Activated naive CD4-positive, alpha-beta T cell treated with anti-CD3 and anti-CD28 coated beads, Interleukin-2, amount 10 ng/mL, durations not matched to agents 7 days and 5 days (primary cell): Measurements from ENCODE around the gene RNF213.
"Not testable (repeated sequence)": the region's sequence is repeated elsewhere in the genome, so short reads cannot be mapped to it uniquely, and the experiment has no call there.

ENCODE experiments used
- CTCF ChIA-PET: fragments of 350-600 bp; sonication (Branson Sonifier 250); formaldehyde crosslinking; loops from one replicate; lab custom pipeline; 2021; ENCODE audit warnings: antibody characterized with exemption; lab: Charles Lee
- DNase-seq: peaks from one replicate; pipeline ENCODE4 v3.0.0-alpha.2; 2020
- H3K27ac Mint-ChIP-seq: one replicate; pipeline ENCODE4 v1.8.0; 2021; ENCODE audit warnings: mild to moderate bottlenecking, moderate library complexity, mixed read lengths
- H3K27me3 Mint-ChIP-seq: one replicate; pipeline ENCODE4 v1.8.0; 2021; ENCODE audit warnings: mild to moderate bottlenecking, mixed read lengths
- H3K36me3 Mint-ChIP-seq: one replicate; pipeline ENCODE4 v1.8.0; 2021; ENCODE audit warnings: mixed read lengths
- H3K4me1 Mint-ChIP-seq: one replicate; pipeline ENCODE4 v1.8.0; 2021; ENCODE audit warnings: mixed read lengths
- H3K4me3 Mint-ChIP-seq: one replicate; pipeline ENCODE4 v1.8.0; 2021; ENCODE audit warnings: mild to moderate bottlenecking, moderate library complexity, mixed read lengths
- H3K9me3 Mint-ChIP-seq: one replicate; pipeline ENCODE4 v1.8.0; 2021; ENCODE audit warnings: mixed read lengths

RNF213 gene

DNA sequence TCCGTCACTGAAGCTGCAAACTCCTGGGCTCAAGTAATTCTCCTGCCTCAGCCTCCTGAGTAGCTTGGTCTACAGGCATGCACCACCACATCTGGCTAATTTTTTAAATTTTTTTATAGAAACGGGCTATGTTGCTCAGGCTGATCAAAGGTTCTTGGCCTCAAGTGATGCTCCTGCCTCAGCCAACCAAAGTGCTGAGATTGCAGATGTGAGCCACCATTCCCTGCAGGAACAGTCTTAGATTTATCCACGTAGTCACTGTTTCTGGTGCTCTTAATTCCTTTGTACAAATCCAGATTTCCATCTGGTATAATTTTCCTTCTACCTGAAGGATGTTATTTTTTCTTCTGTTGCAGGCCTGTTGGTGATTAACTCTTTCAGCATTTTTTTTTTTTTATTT is 27.4 kb upstream of the RNF213 start:
- no peak overlapping the region for H3K27ac Mint-ChIP-seq
- H3K36me3 Mint-ChIP-seq: peaks cover 12% of the 10 kb centered on the region
- H3K9me3 Mint-ChIP-seq: peaks cover 21% of the 10 kb centered on the region
- H3K27me3 Mint-ChIP-seq: no peaks in the 10 kb centered on the region
- H3K4me1 Mint-ChIP-seq: no peaks in the 10 kb centered on the region
- CTCF ChIA-PET: no interaction called here
- DNase-seq: no peak
- no peak overlapping the region for H3K4me3 Mint-ChIP-seq

DNA sequence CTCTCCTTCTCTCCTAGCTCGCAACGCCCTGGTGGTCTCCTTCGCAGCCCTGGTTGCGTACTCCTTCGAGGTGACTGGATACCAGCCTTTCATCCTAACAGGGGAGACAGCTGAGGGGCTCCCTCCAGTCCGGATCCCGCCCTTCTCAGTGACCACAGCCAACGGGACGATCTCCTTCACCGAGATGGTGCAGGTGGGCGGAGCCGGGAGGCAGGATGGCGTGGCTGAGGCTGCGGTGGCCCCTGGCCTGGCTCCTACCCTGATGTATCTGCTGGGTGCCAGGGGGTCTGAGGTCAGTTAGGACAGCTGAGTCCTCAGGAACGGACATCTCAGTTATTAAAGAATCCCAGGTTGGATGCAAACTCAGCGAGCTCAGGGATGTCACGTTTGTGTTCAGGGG is 23.7 kb upstream of the RNF213 start:
- no peak for DNase-seq
- no peaks in the 10 kb centered on the region for H3K4me1 Mint-ChIP-seq
- no peak overlapping the region for H3K27ac Mint-ChIP-seq
- CTCF ChIA-PET: no interaction called here
- peaks cover 17% of the 10 kb centered on the region for H3K9me3 Mint-ChIP-seq
- H3K36me3 Mint-ChIP-seq: peaks cover 12% of the 10 kb centered on the region
- no peak overlapping the region for H3K4me3 Mint-ChIP-seq
- H3K27me3 Mint-ChIP-seq: no peaks in the 10 kb centered on the region

DNA sequence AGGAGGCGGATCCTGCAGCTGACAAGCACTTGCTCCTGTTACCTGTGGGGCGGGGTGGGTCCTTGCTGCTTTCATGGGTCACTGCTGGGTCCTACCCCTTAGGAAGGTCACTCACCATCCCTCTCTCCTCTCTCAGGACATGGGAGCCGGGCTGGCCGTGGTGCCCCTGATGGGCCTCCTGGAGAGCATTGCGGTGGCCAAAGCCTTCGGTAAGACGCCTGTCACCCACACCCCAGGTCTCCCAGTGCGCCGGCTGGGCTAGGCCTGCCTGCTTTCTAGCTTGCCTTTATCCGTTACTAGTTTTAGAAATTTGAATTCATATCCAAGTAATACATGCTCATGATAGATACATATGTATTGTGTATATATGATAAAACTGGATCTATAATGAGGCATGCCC is 23.3 kb upstream of the RNF213 start:
- Mint-ChIP-seq H3K27ac (no peak overlapping the region), H3K4me3 (no peak overlapping the region)

DNA sequence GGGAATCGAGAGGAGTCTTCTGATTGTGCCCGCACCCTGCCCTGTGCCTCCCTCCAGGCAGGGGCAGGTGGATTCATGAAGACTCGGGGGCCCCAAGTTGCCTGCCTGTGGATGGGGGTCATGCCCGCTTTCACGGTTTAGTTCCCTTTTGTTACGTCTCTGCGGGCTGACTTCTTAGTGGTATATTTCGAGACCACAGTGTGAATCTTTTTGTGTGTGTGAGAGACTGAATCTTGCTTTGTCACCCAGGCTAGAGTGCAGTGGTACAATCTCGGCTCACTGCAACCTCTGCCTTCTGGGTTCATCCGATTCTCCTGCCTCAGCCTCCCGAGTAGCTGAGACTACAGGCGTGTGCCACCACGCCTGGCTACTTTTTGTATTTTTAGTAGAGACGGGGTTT is 18.1 kb upstream of the RNF213 start:
- Mint-ChIP-seq H3K4me1 (no peaks in the 10 kb centered on the region), H3K4me3 (no peak overlapping the region), H3K27me3 (no peaks in the 10 kb centered on the region), H3K36me3 (no peaks in the 10 kb centered on the region), H3K27ac (no peak overlapping the region), H3K9me3 (no peaks in the 10 kb centered on the region)
- DNase-seq: no peak
- CTCF ChIA-PET: no interaction called here

More for the DNA sequence above, 23.3 kb upstream of the RNF213 start:
- Mint-ChIP-seq H3K36me3 (peaks cover 12% of the 10 kb centered on the region), H3K27me3 (no peaks in the 10 kb centered on the region), H3K4me1 (no peaks in the 10 kb centered on the region), H3K9me3 (peaks cover 13% of the 10 kb centered on the region)
- CTCF ChIA-PET: no interaction called here
- DNase-seq: no peak

DNA sequence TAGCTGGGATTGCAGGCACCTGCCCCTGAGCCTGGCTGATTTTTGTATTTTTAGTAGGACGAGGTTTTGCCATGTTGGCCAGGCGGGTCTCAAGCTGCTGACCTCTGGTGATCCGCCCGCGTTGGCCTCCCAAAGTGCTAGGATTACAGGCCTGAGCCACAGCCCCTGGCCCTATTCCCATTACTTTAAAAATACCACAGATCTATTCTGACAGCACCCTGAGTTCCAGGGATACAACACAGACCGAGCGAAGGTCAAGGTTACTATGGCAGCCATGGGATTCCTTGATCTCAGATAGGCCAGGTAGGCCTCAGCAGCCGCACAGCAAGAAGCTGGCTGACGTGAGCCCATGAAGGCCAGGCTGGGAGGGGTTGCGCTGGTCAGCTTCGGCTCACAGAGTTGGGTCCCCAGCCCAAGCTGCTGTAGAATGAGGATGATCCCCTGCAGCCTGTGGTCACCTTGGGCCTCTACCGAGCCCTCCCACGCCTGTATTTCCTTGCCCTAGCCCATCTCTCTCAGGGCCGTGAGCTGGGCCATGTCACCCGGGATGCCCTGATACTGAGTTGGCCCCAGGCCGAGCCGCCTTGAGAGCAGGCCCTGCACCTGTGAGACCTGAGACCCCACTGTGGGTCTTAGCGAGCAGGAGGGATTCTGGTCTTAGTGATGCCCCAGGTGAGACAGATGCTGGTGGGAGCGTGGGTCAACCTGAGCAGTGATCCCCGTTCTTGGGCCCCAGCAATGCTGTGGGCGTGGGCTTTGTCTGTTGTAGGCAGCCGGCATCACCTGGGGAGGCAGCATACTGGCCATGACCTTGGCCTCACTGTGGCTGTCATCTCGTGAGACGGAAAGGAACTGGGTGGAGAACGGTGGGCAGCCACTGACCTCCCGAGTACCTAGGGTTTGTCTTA is 16.9 kb upstream of the RNF213 start:
- CTCF ChIA-PET: no interaction called here

DNA sequence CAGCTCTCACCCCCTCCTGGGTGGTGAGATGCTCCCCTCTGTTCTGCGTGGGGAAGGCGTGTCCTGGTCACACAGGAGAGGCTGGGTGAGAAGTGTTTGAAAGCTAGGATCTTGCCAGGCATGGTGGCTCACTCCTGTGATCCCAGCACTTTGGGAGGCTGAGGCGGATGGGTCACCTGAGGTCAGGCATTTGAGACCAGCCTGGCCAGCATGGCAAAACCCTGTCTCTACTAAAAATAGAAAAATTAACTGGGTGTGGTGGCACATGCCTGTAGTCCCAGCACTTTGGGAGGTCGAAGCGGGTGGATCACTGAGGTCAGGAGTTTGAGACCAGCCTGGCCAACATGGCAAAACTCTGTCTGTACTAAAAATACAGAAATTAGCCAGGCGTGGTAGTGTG is 16.2 kb upstream of the RNF213 start:
- H3K4me1 Mint-ChIP-seq, H3K27me3 Mint-ChIP-seq, H3K36me3 Mint-ChIP-seq, H3K4me3 Mint-ChIP-seq, DNase-seq, H3K27ac Mint-ChIP-seq, CTCF ChIA-PET, H3K9me3 Mint-ChIP-seq: not testable (repeated sequence)

More for the DNA sequence above, 16.9 kb upstream of the RNF213 start:
- no peak overlapping the region for H3K4me3 Mint-ChIP-seq
- no peak for DNase-seq
- H3K4me1 Mint-ChIP-seq: no peaks in the 10 kb centered on the region
- H3K27ac Mint-ChIP-seq: no peak overlapping the region
- no peaks in the 10 kb centered on the region for H3K27me3 Mint-ChIP-seq
- H3K36me3 Mint-ChIP-seq: no peaks in the 10 kb centered on the region
- no peaks in the 10 kb centered on the region for H3K9me3 Mint-ChIP-seq

DNA sequence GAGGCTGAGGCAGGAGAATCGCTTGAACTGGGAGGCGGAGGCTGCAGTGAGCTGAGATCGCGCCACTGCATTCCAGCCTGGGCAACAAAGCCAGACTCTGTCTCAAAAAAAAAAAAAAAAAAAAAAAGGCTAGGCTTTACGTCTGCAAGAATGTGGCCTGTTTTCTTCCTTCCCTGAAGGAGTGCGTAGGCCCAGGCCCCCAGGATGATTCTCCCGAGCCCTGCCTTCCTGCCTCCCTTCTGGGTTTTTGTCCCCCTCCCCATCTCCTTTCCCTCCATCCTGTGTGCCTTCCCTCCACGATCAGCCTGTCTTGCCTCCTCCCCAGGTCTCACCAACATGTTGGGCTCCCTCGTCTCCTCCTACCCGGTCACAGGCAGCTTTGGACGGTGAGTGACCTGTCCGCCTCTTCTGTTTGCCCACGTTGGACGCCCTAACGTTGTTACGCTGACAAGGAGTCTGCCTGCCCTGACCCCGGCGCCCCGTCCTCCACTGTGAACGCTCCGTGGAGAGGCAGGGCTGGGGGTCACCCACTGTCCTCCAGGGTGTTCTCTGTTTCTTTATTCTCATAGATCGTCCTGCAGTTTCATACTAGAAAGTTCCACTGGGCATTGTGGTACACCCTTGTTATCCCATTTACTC is 15.7 kb upstream of the RNF213 start:
- Mint-ChIP-seq H3K27me3 (no peaks in the 10 kb centered on the region), H3K4me3 (no peak overlapping the region), H3K36me3 (no peaks in the 10 kb centered on the region), H3K27ac (no peak overlapping the region), H3K4me1 (no peaks in the 10 kb centered on the region), H3K9me3 (no peaks in the 10 kb centered on the region)
- DNase-seq: no peak
- CTCF ChIA-PET: no interaction called here

DNA sequence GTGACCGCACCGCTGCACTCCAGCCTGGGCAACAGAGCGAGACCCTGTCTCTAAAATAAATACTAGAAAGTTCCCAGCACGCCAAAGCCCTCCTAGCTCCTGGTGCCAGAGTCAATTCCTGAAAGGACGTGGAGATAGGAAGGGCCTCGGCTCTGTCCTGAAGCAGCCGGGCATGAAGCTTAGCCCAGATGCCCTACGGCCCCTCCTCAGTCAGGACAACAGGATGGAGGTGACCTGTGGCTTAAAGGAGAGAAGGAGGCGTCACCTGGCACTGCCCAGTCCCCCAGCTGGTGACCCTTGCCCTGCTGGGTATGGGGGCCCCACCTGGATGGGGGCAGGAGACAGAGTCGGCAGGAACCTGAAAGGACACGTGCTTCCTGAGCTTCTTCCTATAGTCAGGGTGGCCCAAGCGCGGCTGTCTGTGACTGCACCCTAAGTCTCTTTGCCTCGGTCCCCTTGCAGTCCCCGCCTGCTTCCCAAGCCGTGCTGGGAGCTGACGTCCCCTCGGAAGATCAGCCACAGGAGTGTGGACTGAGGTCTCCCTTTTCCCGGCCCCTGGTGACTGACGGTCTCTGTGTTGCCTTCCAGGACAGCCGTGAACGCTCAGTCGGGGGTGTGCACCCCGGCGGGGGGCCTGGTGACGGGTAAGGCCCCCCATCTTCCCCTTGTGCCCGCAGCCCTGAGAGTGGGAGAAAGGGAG is 14.9 kb upstream of the RNF213 start:
- Mint-ChIP-seq H3K4me1 (no peaks in the 10 kb centered on the region), H3K36me3 (no peaks in the 10 kb centered on the region), H3K27ac (no peak overlapping the region), H3K27me3 (no peaks in the 10 kb centered on the region), H3K4me3 (no peak overlapping the region), H3K9me3 (no peaks in the 10 kb centered on the region)
- DNase-seq: no peak
- CTCF ChIA-PET: no interaction called here

DNA sequence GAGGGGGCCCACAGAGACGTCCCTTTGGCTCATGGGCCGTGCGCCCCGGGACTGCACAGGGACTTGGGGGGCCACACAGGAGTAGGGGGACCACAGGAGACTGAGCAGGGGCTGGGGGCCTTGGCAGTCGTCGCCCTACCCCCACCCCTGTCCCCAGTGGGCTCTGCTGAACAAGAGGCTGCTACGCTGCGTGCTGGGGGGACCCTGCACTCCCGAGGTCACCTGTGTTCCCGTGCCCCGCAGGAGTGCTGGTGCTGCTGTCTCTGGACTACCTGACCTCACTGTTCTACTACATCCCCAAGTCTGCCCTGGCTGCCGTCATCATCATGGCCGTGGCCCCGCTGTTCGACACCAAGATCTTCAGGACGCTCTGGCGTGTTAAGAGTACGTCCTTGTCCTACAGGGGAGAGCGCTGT is 14.4 kb upstream of the RNF213 start:
- no peaks in the 10 kb centered on the region for H3K9me3 Mint-ChIP-seq
- no peak overlapping the region for H3K27ac Mint-ChIP-seq
- no peaks in the 10 kb centered on the region for H3K36me3 Mint-ChIP-seq
- CTCF ChIA-PET: no interaction called here
- no peak overlapping the region for H3K4me3 Mint-ChIP-seq
- no peak for DNase-seq
- no peaks in the 10 kb centered on the region for H3K4me1 Mint-ChIP-seq
- H3K27me3 Mint-ChIP-seq: no peaks in the 10 kb centered on the region

DNA sequence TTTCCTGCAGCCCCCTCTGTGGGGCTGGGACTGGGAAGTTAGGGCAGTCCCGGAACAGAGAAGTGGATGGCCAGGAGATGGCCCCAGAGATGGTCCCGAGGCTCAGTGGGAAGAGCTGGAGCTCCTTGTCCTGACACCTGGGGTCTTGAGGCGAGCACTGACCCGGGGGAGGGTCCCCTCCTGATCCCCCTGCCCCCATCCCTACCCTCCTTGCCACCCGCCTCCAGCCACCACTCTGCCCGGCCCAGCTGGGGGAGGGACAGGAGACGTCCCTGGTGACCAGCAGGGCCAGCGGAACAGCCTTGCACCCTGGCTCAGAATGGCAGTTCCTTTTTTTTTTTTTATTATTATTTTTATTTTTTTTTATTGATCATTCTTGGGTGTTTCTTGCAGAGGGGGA is 13.9 kb upstream of the RNF213 start:
- CTCF ChIA-PET: no interaction called here
- H3K4me1 Mint-ChIP-seq: peaks cover 1% of the 10 kb centered on the region
- H3K27ac Mint-ChIP-seq: no peak overlapping the region
- H3K4me3 Mint-ChIP-seq: no peak overlapping the region
- H3K9me3 Mint-ChIP-seq: no peaks in the 10 kb centered on the region
- no peaks in the 10 kb centered on the region for H3K36me3 Mint-ChIP-seq
- no peak for DNase-seq
- no peaks in the 10 kb centered on the region for H3K27me3 Mint-ChIP-seq

DNA sequence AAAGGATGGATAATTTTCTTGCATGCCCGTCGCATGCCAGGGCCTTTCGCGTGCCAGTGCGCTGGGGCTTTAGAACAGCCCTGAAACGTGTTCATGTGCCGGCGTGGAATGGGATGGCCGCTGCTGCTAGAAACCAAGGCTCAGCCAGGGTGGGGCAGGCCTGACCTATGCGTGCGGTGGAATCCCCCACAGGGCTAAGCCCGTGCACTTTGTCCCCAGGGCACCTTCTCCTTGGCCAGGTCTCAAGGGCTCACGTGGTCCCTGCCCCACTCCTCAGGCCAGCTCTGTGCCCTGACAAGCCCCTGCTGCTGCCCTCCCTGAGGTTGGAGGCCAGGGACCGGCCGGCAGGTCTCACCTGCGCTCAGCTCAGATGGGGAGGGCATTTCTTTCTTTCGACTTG is 13.1 kb upstream of the RNF213 start:
- CTCF ChIA-PET: no interaction called here
- no peak overlapping the region for H3K27ac Mint-ChIP-seq
- H3K27me3 Mint-ChIP-seq: no peaks in the 10 kb centered on the region
- H3K36me3 Mint-ChIP-seq: no peaks in the 10 kb centered on the region
- H3K9me3 Mint-ChIP-seq: no peaks in the 10 kb centered on the region
- no peak for DNase-seq
- H3K4me1 Mint-ChIP-seq: peaks cover 9% of the 10 kb centered on the region
- H3K4me3 Mint-ChIP-seq: no peak overlapping the region

DNA sequence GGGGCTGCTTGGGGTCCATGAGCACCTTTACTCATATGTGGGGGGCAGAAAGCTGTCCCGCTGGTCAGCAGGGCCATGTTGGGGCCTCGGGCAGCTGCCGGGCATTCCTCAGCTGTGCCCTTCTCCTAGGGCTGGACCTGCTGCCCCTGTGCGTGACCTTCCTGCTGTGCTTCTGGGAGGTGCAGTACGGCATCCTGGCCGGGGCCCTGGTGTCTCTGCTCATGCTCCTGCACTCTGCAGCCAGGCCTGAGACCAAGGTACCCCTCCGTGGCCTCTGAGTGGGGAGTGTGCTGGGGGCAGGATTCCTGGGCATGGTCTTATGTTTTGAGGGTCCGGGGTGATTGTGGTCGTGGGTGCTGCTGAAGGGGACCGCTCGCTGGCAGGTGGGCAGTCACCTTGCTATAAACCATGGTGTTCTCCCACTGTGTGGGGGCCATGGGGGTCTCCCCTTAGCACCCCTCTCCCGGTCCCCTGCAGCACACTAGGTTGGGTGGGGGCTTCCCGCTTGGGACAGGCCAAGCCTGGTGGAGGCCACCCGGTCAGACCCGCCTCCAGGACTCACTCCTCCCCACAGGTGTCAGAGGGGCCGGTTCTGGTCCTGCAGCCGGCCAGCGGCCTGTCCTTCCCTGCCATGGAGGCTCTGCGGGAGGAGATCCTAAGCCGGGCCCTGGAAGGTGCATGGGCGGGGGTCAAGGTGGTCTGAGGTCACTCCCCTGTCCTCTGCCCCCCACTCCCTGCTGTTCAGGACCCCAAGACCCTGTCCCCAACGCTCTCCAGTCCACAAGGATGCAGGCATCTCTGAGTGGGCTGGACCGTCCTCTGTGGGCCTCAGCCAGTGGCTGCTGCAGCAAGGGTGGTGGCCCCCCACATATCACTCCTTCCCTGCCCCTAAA is 12.4 kb upstream of the RNF213 start:
- H3K27ac Mint-ChIP-seq: no peak overlapping the region
- no peaks in the 10 kb centered on the region for H3K9me3 Mint-ChIP-seq
- CTCF ChIA-PET: no interaction called here
- H3K36me3 Mint-ChIP-seq: no peaks in the 10 kb centered on the region
- peaks cover 15% of the 10 kb centered on the region for H3K4me1 Mint-ChIP-seq
- no peaks in the 10 kb centered on the region for H3K27me3 Mint-ChIP-seq
- no peak overlapping the region for H3K4me3 Mint-ChIP-seq
- no peak for DNase-seq

DNA sequence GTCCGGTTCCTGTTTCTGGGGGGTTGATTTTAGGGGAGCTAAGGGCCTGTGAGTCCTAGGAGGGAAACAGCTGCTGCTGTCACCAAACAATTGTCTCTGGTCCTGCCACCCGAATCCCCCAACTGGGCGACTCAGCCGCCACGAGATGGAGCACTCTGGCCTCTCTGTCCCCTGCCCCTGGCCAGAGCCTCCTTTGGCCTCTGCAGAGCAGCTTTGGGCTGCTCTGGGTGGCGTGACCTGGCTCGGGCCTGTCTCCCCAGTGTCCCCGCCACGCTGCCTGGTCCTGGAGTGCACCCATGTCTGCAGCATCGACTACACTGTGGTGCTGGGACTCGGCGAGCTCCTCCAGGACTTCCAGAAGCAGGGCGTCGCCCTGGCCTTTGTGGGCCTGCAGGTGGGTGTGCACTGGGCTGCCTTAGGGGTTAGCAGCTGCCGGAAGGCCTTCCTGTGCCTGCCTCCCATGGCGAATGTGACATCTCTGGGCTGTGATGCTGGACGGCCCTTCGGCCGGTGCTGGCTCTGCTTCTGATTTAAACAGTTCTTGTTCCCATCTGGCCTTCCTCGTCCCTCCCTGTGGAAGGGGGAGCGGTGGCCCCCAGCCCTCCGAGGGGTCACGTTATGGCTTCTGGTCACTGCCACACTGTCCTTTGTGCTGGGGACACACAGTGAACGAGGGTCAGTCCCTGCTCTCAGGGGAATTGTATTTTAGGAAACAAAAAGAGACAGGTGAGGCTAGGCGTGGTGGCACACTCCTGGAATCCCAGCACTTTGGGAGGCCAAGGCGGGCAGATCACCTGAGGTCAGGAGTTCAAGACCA is 11.6 kb upstream of the RNF213 start:
- Mint-ChIP-seq H3K36me3 (no peaks in the 10 kb centered on the region), H3K9me3 (no peaks in the 10 kb centered on the region), H3K4me3 (no peak overlapping the region), H3K27me3 (no peaks in the 10 kb centered on the region), H3K4me1 (peaks cover 24% of the 10 kb centered on the region), H3K27ac (no peak overlapping the region)
- CTCF ChIA-PET: no interaction called here
- no peak for DNase-seq
